ENCODE measurements around the gene KCNJ12.
"Not testable (repeated sequence)": the region's sequence is repeated elsewhere in the genome, so short reads cannot be mapped to it uniquely, and the experiment has no call there.

Gene KCNJ12

DNA sequence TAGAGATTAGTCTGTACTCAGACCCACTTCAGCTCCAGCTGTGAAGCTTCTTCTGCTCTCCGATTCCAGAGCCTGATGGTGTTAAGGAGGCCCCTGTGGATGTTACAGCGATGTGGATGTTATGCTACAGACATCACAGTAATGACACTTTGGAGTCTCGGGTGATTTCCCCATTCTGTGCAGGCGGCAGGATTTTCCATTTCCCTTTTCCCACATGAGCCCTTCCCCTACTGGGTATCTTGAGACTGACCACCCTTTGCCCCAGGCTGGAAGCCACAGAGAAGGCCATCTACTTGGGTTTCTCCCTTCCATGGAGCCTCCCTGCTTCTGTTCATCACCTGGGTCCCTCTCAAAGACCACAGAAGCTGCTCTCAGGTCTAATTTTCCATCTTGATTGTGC is 78.3 kb downstream of the KCNJ12 start:
- TF ChIP-seq GATA1 (IDR thresholded peaks at IDR 0.05; ENCODE audit: low read depth, low read length) = no peak
- no peak for TF ChIP-seq POLR2A (IDR thresholded peaks at IDR 0.05; ENCODE audit: low read length)
- no peak for DNase-seq

DNA sequence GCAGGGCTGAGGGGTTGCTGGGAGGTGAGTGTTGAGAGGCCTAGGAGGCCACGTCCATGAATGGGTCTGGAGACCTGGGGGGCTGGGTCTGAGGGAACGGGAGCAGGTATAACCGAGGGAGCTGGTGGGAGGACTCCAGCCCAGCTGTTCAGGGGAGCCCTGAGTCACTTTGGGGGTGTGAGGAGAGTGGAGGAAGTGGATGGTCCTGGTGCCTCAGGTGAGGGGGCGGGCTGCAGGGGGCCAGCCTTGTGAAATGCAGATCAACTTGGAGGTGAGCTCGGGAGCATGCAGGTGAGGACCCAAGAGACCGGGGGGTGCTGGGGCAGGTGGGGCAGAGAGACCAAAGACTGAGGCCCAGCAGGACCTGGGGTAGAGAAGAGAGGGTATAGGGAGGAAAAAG is 79.6 kb downstream of the KCNJ12 start:
- TF ChIP-seq GATA1 (IDR thresholded peaks at IDR 0.05; ENCODE audit: low read depth, low read length) (no peak), POLR2A (IDR thresholded peaks at IDR 0.05; ENCODE audit: low read length) (no peak)
- DNase-seq = no peak

DNA sequence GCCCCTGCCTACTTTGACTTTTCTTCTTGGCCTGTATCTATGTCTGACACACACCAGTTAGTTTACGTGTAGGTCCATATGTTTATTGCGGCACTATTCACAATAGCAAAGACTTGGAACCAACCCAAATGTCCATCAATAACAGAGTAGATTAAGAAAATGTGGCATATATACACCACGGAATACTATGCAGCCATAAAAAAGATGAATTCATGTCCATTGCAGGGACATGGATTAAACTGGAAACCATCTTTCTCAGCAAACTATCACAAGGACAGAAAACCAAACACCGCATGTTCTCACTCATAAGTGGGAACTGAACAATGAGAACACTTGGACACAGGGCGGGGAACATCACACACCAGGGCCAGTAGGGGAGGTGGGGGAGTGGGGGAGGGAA is 80.3 kb downstream of the KCNJ12 start:
- not testable (repeated sequence) for DNase-seq

DNA sequence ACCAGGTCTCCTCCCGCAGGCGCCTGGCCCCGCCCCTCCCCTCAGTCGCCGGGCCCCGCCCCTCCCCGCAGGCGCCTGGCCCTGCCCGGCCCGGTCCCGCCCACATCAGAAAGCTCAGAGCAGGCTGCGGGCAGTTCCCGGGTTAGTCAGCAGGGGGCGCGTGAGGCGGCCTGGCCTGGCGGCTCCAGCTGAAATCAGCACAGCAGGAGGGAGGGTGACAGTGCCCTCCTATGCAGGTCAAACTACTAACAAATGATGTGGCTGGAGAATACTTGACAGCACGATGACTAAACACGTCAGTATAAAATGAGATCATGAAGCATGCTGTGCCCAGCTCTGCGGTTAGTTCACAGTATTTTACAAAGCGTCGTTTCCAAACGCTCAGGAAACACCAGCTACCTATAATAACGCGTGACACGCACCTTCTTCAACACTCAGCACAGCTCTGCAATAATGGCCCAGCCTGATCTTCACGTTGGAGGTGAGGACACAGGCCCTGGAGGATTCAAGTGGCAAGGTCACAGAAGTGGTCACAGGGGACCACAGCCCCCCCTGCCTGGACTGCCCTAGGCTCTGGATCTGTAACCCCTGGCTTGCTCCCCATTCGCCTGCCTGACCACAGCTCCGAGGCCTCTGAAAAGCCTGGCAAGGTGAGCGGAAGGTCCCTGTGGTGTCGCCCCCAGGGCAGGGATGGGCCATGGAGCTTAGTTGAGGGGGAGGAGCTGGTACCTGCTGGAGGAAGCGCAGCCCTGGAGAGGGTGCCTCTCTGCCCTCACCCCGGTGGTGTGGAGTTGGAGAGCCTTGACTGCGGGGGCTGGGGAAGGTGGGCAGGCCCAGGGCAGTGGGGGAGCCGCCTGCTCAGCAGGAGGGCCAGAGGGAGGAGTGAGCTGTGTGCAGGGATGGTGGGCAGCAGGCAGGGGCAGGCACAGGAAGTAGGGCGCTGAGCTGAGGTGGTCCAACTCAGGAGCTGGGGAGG is 81.2 kb downstream of the KCNJ12 start:
- no peak for TF ChIP-seq POLR2A (IDR thresholded peaks at IDR 0.05; ENCODE audit: low read length)
- no peak for TF ChIP-seq GATA1 (IDR thresholded peaks at IDR 0.05; ENCODE audit: low read depth, low read length)
- peak; percentile 86 to 94 for DNase-seq

DNA sequence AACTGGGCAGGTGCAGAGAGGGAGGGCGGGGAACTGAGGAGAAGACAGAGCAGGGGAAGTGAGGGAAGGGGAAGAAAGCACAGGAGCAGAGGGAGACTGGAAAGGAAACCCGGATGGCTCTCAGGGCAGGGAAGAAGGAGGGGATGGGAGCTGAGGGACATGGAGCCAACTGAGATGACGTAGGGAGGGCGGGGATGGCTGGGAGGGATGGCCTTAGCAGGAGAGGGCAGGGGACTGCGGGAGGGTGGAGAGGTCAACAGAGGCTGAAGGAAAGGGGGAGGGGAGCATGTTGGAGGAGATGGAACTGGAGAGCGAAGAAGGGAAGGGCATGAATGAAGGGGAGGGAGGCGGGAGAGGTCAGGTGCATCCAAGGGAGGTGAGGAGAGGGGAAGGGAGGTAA is 81.9 kb downstream of the KCNJ12 start:
- TF ChIP-seq GATA1 (IDR thresholded peaks at IDR 0.05; ENCODE audit: low read depth, low read length) = no peak
- no peak for TF ChIP-seq POLR2A (IDR thresholded peaks at IDR 0.05; ENCODE audit: low read length)
- DNase-seq = no peak

DNA sequence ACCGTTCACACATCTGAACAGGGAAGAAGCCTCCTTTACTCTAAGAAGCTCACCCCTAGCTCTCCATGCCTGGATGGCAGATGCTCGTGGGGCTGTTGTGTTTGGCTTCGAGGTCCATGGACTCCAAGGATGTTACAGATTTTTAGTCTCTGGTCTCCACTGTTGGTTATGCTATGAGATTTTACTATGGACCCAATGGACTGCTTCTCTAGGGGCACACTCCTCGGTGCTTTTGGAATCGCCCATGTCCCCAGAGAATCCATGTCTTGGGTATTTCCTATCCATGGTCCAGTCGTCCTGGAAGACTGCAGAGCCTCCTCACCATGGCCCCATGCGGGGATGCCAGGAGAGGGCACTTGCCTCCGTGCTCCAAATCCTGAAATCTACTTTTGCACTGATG is 83.4 kb downstream of the KCNJ12 start:
- DNase-seq = no peak
- TF ChIP-seq GATA1 (IDR thresholded peaks at IDR 0.05; ENCODE audit: low read depth, low read length) (no peak), POLR2A (IDR thresholded peaks at IDR 0.05; ENCODE audit: low read length) (no peak)

DNA sequence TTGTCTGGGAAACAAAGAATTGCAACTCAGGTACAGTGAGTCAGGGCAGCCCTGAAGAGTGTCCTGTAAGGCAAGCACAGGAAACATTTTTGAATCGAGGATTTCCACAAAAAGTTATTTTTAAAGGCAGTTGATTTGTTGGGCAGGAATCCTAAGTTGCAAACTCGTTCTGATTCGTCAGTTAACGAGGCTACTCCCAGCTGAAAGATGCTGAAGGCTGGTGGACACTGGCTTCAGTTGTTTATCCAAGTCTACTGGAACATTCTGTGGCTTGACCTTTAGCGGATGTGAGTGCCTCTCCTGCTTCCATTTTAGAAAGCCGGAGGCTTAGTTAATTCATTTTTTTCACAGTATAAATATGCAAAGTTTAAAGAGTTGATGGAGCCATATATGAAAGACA is 84.2 kb downstream of the KCNJ12 start:
- no peak for DNase-seq
- TF ChIP-seq GATA1 (IDR thresholded peaks at IDR 0.05; ENCODE audit: low read depth, low read length) (no peak), POLR2A (IDR thresholded peaks at IDR 0.05; ENCODE audit: low read length) (no peak)

DNA sequence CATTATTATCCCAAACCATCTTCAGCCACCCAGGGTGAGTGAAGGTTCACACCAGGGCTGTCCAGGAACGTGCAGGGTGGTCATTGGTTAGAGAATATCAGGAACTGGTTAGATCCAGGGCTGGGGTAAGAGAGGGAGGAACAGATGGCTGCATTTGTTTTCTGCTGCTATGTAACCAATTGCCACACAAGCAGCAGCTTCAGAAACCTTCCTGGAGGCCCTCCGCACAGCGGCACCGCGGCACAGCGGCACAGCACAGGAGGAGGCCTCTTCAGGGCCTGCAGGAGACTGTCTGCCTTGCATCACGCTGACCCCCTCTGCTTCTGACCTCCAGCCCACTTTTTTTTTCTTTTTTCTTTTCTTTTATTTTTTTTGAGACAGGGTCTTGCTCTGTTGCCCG is 86.1 kb downstream of the KCNJ12 start:
- TF ChIP-seq POLR2A (IDR thresholded peaks at IDR 0.05; ENCODE audit: low read length) (no peak), GATA1 (IDR thresholded peaks at IDR 0.05; ENCODE audit: low read depth, low read length) (no peak)
- no peak for DNase-seq

DNA sequence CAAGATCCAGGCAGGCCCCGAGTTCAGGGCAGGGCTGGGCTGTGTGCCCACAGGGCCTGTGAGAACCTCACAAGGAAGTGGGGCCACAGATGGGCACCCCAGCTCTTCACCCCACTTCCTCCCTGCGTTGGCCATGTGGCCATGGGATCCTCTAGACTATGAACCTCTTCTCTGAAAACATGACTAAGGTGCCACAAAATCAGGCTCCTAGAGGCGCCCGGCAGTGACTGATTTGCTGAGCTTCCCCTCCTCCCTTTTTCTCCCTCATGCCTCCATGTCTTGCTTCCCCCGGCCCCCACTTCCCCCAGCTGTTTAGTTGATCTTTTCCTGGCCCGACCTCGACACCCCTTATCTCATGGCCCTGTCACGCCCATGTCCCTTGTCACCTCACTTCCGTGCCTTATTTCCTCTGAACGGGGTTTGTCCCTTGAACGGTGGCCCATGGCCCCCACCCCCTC is 87.1 kb downstream of the KCNJ12 start:
- no peak for DNase-seq
- TF ChIP-seq POLR2A (IDR thresholded peaks at IDR 0.05; ENCODE audit: low read length) (no peak), GATA1 (IDR thresholded peaks at IDR 0.05; ENCODE audit: low read depth, low read length) (no peak)

DNA sequence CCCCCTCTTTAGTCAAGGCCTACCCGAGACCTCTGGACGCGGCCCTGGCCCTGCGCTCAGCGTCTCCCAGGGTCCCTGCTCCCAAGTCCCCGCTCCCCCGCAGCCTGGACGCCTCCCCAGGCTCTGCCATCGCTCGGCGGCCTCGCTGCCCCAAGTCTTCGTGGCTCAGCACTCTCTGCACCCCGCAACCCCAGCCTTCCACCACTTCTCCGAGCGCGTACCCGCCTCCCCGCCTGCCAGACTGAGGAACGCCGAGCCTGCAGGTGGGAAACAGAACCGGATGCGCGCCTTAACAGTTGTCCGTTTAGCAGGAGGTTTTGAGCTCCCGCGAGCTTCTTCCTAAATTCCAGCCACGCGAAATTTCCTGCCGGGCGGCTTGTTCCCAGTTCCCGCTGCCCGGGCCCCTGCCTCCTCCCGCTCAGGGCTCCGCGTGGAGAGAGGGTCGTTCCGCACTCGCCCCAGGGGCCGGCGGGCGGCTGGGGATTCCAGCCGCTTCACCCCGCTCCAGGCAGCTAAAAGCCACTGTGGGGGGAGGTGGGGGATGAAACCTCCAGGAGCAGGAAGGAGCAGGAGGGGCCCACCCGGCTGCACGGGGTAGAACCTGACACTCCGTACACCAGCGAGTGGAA is 87.7 kb downstream of the KCNJ12 start:
- DNase-seq = no peak
- no peak for TF ChIP-seq POLR2A (IDR thresholded peaks at IDR 0.05; ENCODE audit: low read length)

DNA sequence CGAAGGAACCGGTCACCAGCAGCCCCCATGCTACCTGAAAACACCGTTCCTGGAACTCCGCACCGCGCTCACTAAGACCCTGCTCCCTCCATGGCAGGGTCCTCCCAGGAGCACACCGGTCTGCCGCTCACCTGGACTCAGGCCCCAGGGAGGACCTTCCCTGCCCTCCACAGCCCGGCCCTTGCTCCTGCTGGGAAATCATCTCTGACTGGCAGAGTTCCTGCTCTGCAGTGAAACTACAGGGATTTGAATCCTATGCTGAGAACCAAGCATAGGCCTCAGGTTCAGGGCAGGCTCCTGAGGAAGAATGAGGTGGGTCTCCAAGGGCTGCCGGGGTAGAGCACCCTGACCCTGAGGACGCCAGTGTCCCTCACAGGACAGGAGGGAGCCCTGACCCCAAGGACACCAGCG is 88.5 kb downstream of the KCNJ12 start:
- TF ChIP-seq POLR2A (IDR thresholded peaks at IDR 0.05; ENCODE audit: low read length) = no peak
- no peak for TF ChIP-seq GATA1 (IDR thresholded peaks at IDR 0.05; ENCODE audit: low read depth, low read length)
- no peak for DNase-seq

DNA sequence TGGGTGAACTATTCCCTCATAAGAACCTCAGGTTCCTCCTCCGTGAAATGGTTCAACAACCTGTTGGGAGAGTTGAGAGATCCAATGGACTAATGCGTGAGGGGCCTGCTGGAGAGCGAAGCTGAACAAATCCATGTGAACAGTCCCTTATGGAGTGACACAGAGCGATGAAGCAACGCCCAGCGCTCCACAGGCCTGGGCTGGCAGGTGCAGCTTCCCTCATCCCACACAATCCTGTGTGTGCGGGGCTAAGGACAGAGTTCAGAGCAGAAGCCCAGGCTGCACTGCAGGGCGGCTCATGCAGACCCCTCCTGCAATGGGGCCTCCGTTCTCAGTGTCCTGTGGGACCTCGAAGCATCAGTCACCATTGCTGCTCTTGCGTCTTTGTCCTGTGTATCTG is 90.4 kb downstream of the KCNJ12 start:
- no peak for TF ChIP-seq POLR2A (IDR thresholded peaks at IDR 0.05; ENCODE audit: low read length)
- no peak for TF ChIP-seq GATA1 (IDR thresholded peaks at IDR 0.05; ENCODE audit: low read depth, low read length)
- DNase-seq = no peak

DNA sequence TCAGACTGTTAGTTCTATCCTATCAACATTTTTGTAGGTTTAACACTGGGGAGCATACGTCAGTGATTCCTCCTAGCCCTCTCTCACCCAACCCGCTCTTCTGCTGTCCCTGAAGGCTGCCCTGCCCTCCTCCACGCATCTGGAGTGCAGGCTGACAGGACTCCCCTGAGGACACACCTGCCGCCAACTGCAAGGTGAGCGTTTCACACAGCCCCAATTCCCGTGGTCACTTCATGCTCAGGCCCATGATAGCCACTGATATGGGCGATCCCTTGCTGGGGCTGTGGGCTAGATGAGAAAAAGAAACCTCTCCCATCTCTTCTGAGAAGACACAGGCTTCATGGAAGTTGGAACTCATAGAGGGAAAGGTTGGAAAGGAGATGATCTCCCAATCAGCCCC is 91.0 kb downstream of the KCNJ12 start:
- TF ChIP-seq GATA1 (IDR thresholded peaks at IDR 0.05; ENCODE audit: low read depth, low read length) (no peak), POLR2A (IDR thresholded peaks at IDR 0.05; ENCODE audit: low read length) (no peak)

DNA sequence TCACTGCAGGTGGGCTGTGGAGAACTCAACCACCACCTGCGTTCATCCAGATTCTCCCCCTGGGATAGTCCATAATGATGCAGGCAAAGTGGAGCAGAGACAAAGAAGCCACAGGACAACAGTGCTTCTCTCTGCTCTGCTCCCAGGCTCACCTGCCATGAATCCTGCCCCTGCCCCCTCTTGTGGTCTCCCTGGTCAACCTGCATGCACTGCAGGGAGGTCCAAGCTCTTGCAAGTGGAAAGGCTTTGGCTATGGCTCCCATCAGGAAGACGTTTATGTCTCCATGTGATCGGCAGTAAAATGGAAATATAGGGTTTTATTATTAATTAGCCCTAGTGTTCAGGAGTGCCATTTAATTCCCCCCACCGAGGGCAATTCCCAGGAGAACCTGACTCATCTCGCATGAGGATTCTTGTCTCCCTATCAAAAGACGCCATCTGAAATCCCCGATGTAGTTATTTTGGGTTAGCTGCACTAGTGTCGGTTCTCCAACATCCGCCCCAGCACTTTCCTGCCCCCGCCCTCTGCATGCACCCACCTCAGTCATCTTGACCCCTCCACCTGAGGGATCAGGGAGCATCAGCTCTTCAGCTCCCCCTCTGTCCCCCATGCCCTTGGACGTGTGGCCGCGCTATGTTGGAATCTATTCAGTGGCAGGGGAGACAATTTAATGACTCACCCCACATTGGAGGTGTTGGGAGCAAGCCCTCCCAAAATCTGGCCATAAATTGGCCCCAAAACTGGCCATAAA is 91.8 kb downstream of the KCNJ12 start:
- DNase-seq = no peak
- TF ChIP-seq GATA1 (IDR thresholded peaks at IDR 0.05; ENCODE audit: low read depth, low read length) = no peak
- TF ChIP-seq POLR2A (IDR thresholded peaks at IDR 0.05; ENCODE audit: low read length) = no peak

More for the DNA sequence above, 91.0 kb downstream of the KCNJ12 start:
- DNase-seq = no peak
